H9 (cell line): ENCODE measurements around the gene DDX11. TPM values are rescaled to one million over a fixed set of nuclear protein-coding genes. Genes with fewer than 3 reads are reported as not detected.
"Not testable (repeated sequence)": the region's sequence is repeated elsewhere in the genome, so short reads cannot be mapped to it uniquely, and the experiment has no call there.

ENCODE experiments used
- DNase-seq: peaks from one replicate; pipeline ENCODE4 v3.0.0-alpha.2; 2017
- H2AFZ ChIP-seq: one replicate; pipeline ENCODE4 v1.6.1; 2013; ENCODE audit warnings: mild to moderate bottlenecking, low read length, control low read depth, moderate library complexity
- H2AK5ac ChIP-seq: 2 replicates; pipeline ENCODE4 v1.6.1; 2013; ENCODE audit warnings: low read length, control low read depth, mixed read lengths; ENCODE audit not compliant: insufficient read length
- H2BK120ac ChIP-seq: one replicate; pipeline ENCODE4 v1.6.1; 2013; ENCODE audit warnings: low read depth, mild to moderate bottlenecking, low read length, control low read depth, inconsistent platforms; ENCODE audit not compliant: poor library complexity, severe bottlenecking
- H2BK12ac ChIP-seq: 2 replicates; pipeline ENCODE4 v1.6.1; 2013; ENCODE audit warnings: low read length, control low read depth, mixed read lengths, low read depth; ENCODE audit not compliant: insufficient read length
- H2BK15ac ChIP-seq: 2 replicates; pipeline ENCODE4 v1.6.1; 2013; ENCODE audit warnings: low read depth, low read length, control low read depth
- H2BK20ac ChIP-seq: one replicate; pipeline ENCODE4 v1.6.1; 2013; ENCODE audit warnings: low read depth, mild to moderate bottlenecking, low read length, control low read depth, inconsistent platforms; ENCODE audit not compliant: poor library complexity, severe bottlenecking
- H2BK5ac ChIP-seq: 2 replicates; pipeline ENCODE4 v1.6.1; 2013; ENCODE audit warnings: low read length, control low read depth, mixed read lengths; ENCODE audit not compliant: insufficient read length
- H3K14ac ChIP-seq: 2 replicates; pipeline ENCODE4 v1.6.1; 2013; ENCODE audit warnings: low read length, control low read depth; ENCODE audit not compliant: insufficient read depth
- H3K18ac ChIP-seq: 2 replicates; pipeline ENCODE4 v1.6.1; 2013; ENCODE audit warnings: low read depth, mild to moderate bottlenecking, mixed read lengths, low read length, control low read depth; ENCODE audit not compliant: insufficient read length
- H3K23ac ChIP-seq: 2 replicates; pipeline ENCODE4 v1.6.1; 2013; ENCODE audit warnings: low read length, control low read depth, mixed read lengths, low read depth; ENCODE audit not compliant: insufficient read length
- H3K23me2 ChIP-seq: 2 replicates; pipeline ENCODE4 v1.6.1; 2013; ENCODE audit warnings: low read depth, mild to moderate bottlenecking, mixed read lengths, low read length, control low read depth; ENCODE audit not compliant: insufficient read length, poor library complexity, severe bottlenecking
- H3K27ac ChIP-seq: 2 replicates; pipeline ENCODE4 v1.5.1; 2013; ENCODE audit warnings: low read length, control low read depth, mixed read lengths, low read depth; ENCODE audit not compliant: insufficient read length
- H3K27me3 ChIP-seq: 2 replicates; pipeline ENCODE4 v1.6.1; 2013; ENCODE audit warnings: low read length, control low read depth, inconsistent platforms; ENCODE audit not compliant: insufficient read depth
- H3K4ac ChIP-seq: 2 replicates; pipeline ENCODE4 v1.6.1; 2013; ENCODE audit warnings: low read depth, mild to moderate bottlenecking, control low read depth, inconsistent platforms, low read length, moderate library complexity
- H3K4me1 ChIP-seq: 2 replicates; pipeline ENCODE4 v1.6.1; 2013; ENCODE audit warnings: low read length, control low read depth, inconsistent platforms; ENCODE audit not compliant: insufficient read depth
- H3K4me2 ChIP-seq: 2 replicates; pipeline ENCODE4 v1.6.1; 2013; ENCODE audit warnings: low read length, control low read depth, mixed read lengths; ENCODE audit not compliant: insufficient read length, insufficient read depth
- H3K56ac ChIP-seq: 2 replicates; pipeline ENCODE4 v1.6.1; 2013; ENCODE audit warnings: low read depth, mild to moderate bottlenecking, mixed read lengths, low read length, control low read depth; ENCODE audit not compliant: insufficient read length
- H3K79me1 ChIP-seq: 2 replicates; pipeline ENCODE4 v1.6.1; 2013; ENCODE audit warnings: low read depth, mild to moderate bottlenecking, moderate library complexity, low read length, control low read depth, inconsistent platforms; ENCODE audit not compliant: insufficient read depth, poor library complexity, severe bottlenecking
- H3K79me2 ChIP-seq: 2 replicates; pipeline ENCODE4 v1.6.1; 2013; ENCODE audit warnings: low read length, control low read depth, inconsistent platforms; ENCODE audit not compliant: insufficient read depth
- H3K9ac ChIP-seq: 2 replicates; pipeline ENCODE4 v1.6.1; 2013; ENCODE audit warnings: low read length, control low read depth, mixed read lengths; ENCODE audit not compliant: insufficient read length; ENCODE audit errors: extremely low read depth
- H3K9me3 ChIP-seq: one replicate; pipeline ENCODE4 v1.6.1; 2013; ENCODE audit warnings: low read depth, low read length, inconsistent platforms; ENCODE audit not compliant: control insufficient read depth
- H3T11ph ChIP-seq: one replicate; pipeline ENCODE4 v1.6.1; 2013; ENCODE audit warnings: mild to moderate bottlenecking, low read length, control low read depth, inconsistent platforms
- H4K20me1 ChIP-seq: one replicate; pipeline ENCODE4 v1.6.1; 2013; ENCODE audit not compliant: control insufficient read depth, insufficient read length, insufficient read depth
- H4K5ac ChIP-seq: 2 replicates; pipeline ENCODE4 v1.6.1; 2013; ENCODE audit warnings: low read depth, mild to moderate bottlenecking, mixed read lengths, low read length, control low read depth; ENCODE audit not compliant: insufficient read length
- H4K8ac ChIP-seq: replicated peaks from 2 replicates; pipeline ENCODE4 v1.6.1; 2013; ENCODE audit warnings: low read length, control low read depth, mixed read lengths, low read depth; ENCODE audit not compliant: insufficient read length
- H4K91ac ChIP-seq: 2 replicates; pipeline ENCODE4 v1.6.1; 2013; ENCODE audit warnings: low read depth, mild to moderate bottlenecking, moderate library complexity, mixed read lengths, low read length, control low read depth; ENCODE audit not compliant: insufficient read length
- H3K27ac Mint-ChIP-seq, 3 experiments: 2 replicates in 2 of 3; 3 replicates in 1 of 3; pipeline ENCODE4 v1.8.0; 2020 to 2021; ENCODE audit warnings: mixed read lengths in 3 of 3, mild to moderate bottlenecking in 1 of 3, moderate library complexity in 1 of 3
- H3K27me3 Mint-ChIP-seq: 2 replicates; pipeline ENCODE4 v1.8.0; 2021; ENCODE audit warnings: low read depth, mild to moderate bottlenecking, moderate library complexity, mixed read lengths
- H3K36me3 Mint-ChIP-seq, 3 experiments: 2 replicates in 2 of 3; 3 replicates in 1 of 3; pipeline ENCODE4 v1.8.0; 2020 to 2021; ENCODE audit warnings: low read depth in 3 of 3, mixed read lengths in 3 of 3; ENCODE audit not compliant: insufficient read depth in 1 of 3
- H3K4me1 Mint-ChIP-seq, 2 experiments: 2 replicates each; pipeline ENCODE4 v1.8.0; 2020; ENCODE audit warnings: mixed read lengths in 2 of 2
- H3K4me3 Mint-ChIP-seq, 2 experiments: 2 replicates in 1 of 2; 3 replicates in 1 of 2; pipeline ENCODE4 v1.8.0; 2020 to 2021; ENCODE audit warnings: mild to moderate bottlenecking in 2 of 2, mixed read lengths in 2 of 2, moderate library complexity in 1 of 2
- H3K9me3 Mint-ChIP-seq, 2 experiments: 2 replicates in 1 of 2; 3 replicates in 1 of 2; pipeline ENCODE4 v1.8.0; 2020; ENCODE audit warnings: mild to moderate bottlenecking in 2 of 2, mixed read lengths in 2 of 2, moderate library complexity in 1 of 2
- WGBS: extraction: QIAGEN DNeasy Blood & Tissue Kit; methylation state at CpG from one replicate; pipeline ENCODE4 v1.1.7; 2013; ENCODE audit warnings: missing lambda C conversion rate, low lambda C conversion rate, mixed read lengths; ENCODE audit not compliant: insufficient read length; ENCODE audit errors: extremely low coverage; 5-methylcytosine and 5-hydroxymethylcytosine counted together
- total RNA-seq: library from RNA; stranded (reverse); gene quantifications from 2 replicates; pipeline ENCODE4 v1.2.1, GENCODE V29; 2021
- TF ChIP-seq, protein P1 (sequence below): fragments of 200-600 bp; sonication (generic); conservative IDR thresholded peaks from 3 replicates; pipeline ENCODE4 v1.8.0; 2021; ENCODE audit warnings: antibody characterized with exemption, mild to moderate bottlenecking

The DDX11 gene
- total RNA-seq, 1 experiment from 2014 or later: 183 TPM

GRCh38 chr12:31053944-31054343 is 19.7 kb upstream of the DDX11 start:
- not testable (repeated sequence) for H3K4ac ChIP-seq, H3T11ph ChIP-seq, H3K27me3 ChIP-seq, H2BK15ac ChIP-seq, H3K4me3 Mint-ChIP-seq, H2AK5ac ChIP-seq, H3K9me3 ChIP-seq, H4K5ac ChIP-seq, H2BK20ac ChIP-seq, H3K27me3 Mint-ChIP-seq, H3K79me1 ChIP-seq, H3K56ac ChIP-seq, H3K36me3 Mint-ChIP-seq, H3K23me2 ChIP-seq, H3K9ac ChIP-seq, H4K8ac ChIP-seq, H3K23ac ChIP-seq, H4K91ac ChIP-seq, H2BK5ac ChIP-seq, H3K27ac ChIP-seq, H2BK12ac ChIP-seq, H3K79me2 ChIP-seq, H2BK120ac ChIP-seq, H3K4me1 ChIP-seq, H3K18ac ChIP-seq, H3K9me3 Mint-ChIP-seq, H3K4me2 ChIP-seq, H3K14ac ChIP-seq, H4K20me1 ChIP-seq, DNase-seq, H2AFZ ChIP-seq
- TF ChIP-seq, protein P1, sequence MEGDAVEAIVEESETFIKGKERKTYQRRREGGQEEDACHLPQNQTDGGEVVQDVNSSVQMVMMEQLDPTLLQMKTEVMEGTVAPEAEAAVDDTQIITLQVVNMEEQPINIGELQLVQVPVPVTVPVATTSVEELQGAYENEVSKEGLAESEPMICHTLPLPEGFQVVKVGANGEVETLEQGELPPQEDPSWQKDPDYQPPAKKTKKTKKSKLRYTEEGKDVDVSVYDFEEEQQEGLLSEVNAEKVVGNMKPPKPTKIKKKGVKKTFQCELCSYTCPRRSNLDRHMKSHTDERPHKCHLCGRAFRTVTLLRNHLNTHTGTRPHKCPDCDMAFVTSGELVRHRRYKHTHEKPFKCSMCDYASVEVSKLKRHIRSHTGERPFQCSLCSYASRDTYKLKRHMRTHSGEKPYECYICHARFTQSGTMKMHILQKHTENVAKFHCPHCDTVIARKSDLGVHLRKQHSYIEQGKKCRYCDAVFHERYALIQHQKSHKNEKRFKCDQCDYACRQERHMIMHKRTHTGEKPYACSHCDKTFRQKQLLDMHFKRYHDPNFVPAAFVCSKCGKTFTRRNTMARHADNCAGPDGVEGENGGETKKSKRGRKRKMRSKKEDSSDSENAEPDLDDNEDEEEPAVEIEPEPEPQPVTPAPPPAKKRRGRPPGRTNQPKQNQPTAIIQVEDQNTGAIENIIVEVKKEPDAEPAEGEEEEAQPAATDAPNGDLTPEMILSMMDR: peak; percentile 52; the same call in 2 of the 3 replicates
- 0 out of 7 replicates have a peak overlapping the region, but pooled peaks of 1 of the 3 experiments have one; percentile 34 for H3K27ac Mint-ChIP-seq
- WGBS: no CpG with 5 or more reads among the region's 1 CpG
- H3K4me1 Mint-ChIP-seq: peaks cover 13 to 14% of the 10 kb centered on the region in 2 experiments
